SU-DHL-6 (cell line): Measurements from ENCODE around the gene CYP4F2.

Source experiments
- H2AFZ ChIP-seq: fragments of 200-600 bp; sonication (generic); 2 replicates; pipeline ENCODE4 v1.6.1; 2014; ENCODE audit warnings: low read depth, mild to moderate bottlenecking, moderate library complexity, mixed read lengths, antibody characterized with exemption, low read length; ENCODE audit not compliant: severe bottlenecking
- H3F3A ChIP-seq: fragments of 200-600 bp; shearing (Covaris generic); 2 replicates; pipeline ENCODE4 v1.6.0; 2016; ENCODE audit warnings: antibody characterized with exemption, mild to moderate bottlenecking; ENCODE audit not compliant: insufficient read depth
- H3K27ac ChIP-seq: fragments of 200-600 bp; sonication (generic); 2 replicates; pipeline ENCODE4 v1.5.1; 2016; ENCODE audit warnings: low read depth, mild to moderate bottlenecking, low read length, moderate library complexity, mixed read lengths
- H3K27me3 ChIP-seq: fragments of 200-600 bp; sonication (generic), shearing (Covaris generic); 2 replicates; pipeline ENCODE4 v1.6.0; 2014; ENCODE audit warnings: mild to moderate bottlenecking, low read length
- H3K36me3 ChIP-seq: fragments of 200-600 bp; sonication (generic); 2 replicates; pipeline ENCODE4 v1.6.1; 2014; ENCODE audit warnings: mild to moderate bottlenecking, low read length, mixed read lengths
- H3K4me2 ChIP-seq: fragments of 300-600, 200-600 bp; shearing (Covaris generic), sonication (generic); 2 replicates; pipeline ENCODE4 v1.6.0; 2014; ENCODE audit warnings: low read length, low read depth, mild to moderate bottlenecking; ENCODE audit not compliant: poor library complexity, severe bottlenecking
- H3K4me3 ChIP-seq: fragments of 200-600 bp; sonication (generic); 2 replicates; pipeline ENCODE4 v1.5.1; 2014; ENCODE audit warnings: antibody characterized with exemption, low read length, mild to moderate bottlenecking, mixed read lengths; ENCODE audit not compliant: insufficient read depth, poor library complexity, severe bottlenecking
- H3K79me2 ChIP-seq: fragments of 200-600 bp; sonication (generic); 2 replicates; pipeline ENCODE4 v1.6.1; 2014; ENCODE audit warnings: mild to moderate bottlenecking, low read length, moderate library complexity; ENCODE audit not compliant: insufficient read depth
- H3K9ac ChIP-seq: fragments of 200-600 bp; sonication (generic); 2 replicates; pipeline ENCODE4 v1.7.0; 2014; ENCODE audit warnings: mild to moderate bottlenecking, low read length
- H3K9me2 ChIP-seq: fragments of 200-600 bp; sonication (generic); replicated peaks from 2 replicates; pipeline ENCODE4 v1.6.1; 2014; ENCODE audit warnings: low read length; ENCODE audit not compliant: insufficient read depth
- H3K9me3 ChIP-seq: fragments of 200-600 bp; sonication (generic); 2 replicates; pipeline ENCODE4 v1.6.1; 2014; ENCODE audit warnings: low read length, mixed read lengths; ENCODE audit not compliant: insufficient read depth
- H4K20me1 ChIP-seq: fragments of 200-600 bp; sonication (generic); 2 replicates; pipeline ENCODE4 v1.6.1; 2014; ENCODE audit warnings: low read depth, mild to moderate bottlenecking, antibody characterized with exemption, low read length, moderate library complexity, mixed read lengths
- EZH2phosphoT487 ChIP-seq: fragments of 200-600 bp; sonication (generic), shearing (Covaris generic); conservative IDR thresholded peaks from 2 replicates; pipeline ENCODE4 v1.6.1; 2018; ENCODE audit warnings: mild to moderate bottlenecking, antibody characterized with exemption, low read length, moderate library complexity, mixed read lengths
- TF ChIP-seq, protein P1 (sequence below): fragments of 200-600 bp; sonication (generic); IDR thresholded peaks from one replicate; pipeline ENCODE4 v1.5.1; 2017; ENCODE audit warnings: antibody characterized with exemption, mild to moderate bottlenecking, low read length, moderate library complexity; ENCODE audit not compliant: insufficient read depth, poor library complexity, severe bottlenecking

Gene CYP4F2

GRCh38 chr19:15915109-15915508 lies 17.2 kb upstream of the CYP4F2 start:
- TF ChIP-seq EZH2phosphoT487 = no peak
- TF ChIP-seq, protein P1, sequence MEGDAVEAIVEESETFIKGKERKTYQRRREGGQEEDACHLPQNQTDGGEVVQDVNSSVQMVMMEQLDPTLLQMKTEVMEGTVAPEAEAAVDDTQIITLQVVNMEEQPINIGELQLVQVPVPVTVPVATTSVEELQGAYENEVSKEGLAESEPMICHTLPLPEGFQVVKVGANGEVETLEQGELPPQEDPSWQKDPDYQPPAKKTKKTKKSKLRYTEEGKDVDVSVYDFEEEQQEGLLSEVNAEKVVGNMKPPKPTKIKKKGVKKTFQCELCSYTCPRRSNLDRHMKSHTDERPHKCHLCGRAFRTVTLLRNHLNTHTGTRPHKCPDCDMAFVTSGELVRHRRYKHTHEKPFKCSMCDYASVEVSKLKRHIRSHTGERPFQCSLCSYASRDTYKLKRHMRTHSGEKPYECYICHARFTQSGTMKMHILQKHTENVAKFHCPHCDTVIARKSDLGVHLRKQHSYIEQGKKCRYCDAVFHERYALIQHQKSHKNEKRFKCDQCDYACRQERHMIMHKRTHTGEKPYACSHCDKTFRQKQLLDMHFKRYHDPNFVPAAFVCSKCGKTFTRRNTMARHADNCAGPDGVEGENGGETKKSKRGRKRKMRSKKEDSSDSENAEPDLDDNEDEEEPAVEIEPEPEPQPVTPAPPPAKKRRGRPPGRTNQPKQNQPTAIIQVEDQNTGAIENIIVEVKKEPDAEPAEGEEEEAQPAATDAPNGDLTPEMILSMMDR = no peak
- no peak overlapping the region for H3K4me2 ChIP-seq
- H3K36me3 ChIP-seq = no peaks in the 10 kb centered on the region
- no peaks in the 10 kb centered on the region for H3K79me2 ChIP-seq
- H3K9ac ChIP-seq = no peak overlapping the region
- no peak overlapping the region for H3K27ac ChIP-seq
- no peaks in the 10 kb centered on the region for H3K27me3 ChIP-seq
- H3K9me3 ChIP-seq = peaks cover 4% of the 10 kb centered on the region; the same call in 1 of the 2 replicates
- no peaks in the 10 kb centered on the region for H4K20me1 ChIP-seq
- no peak overlapping the region for H3K4me3 ChIP-seq
- H2AFZ ChIP-seq = no peak overlapping the region
- no peaks in the 10 kb centered on the region for H3F3A ChIP-seq
- H3K9me2 ChIP-seq = no peaks in the 10 kb centered on the region

- Histone ChIP-seq H3K9ac (no peak overlapping the region), H2AFZ (no peak overlapping the region), H3K9me3 (peaks cover 4% of the 10 kb centered on the region; the same call in 1 of the 2 replicates), H3K27me3 (no peaks in the 10 kb centered on the region), H3F3A (no peaks in the 10 kb centered on the region), H3K4me2 (no peak overlapping the region), H4K20me1 (no peaks in the 10 kb centered on the region), H3K9me2 (no peaks in the 10 kb centered on the region), H3K79me2 (no peaks in the 10 kb centered on the region), H3K27ac (no peak overlapping the region), H3K4me3 (no peak overlapping the region), H3K36me3 (no peaks in the 10 kb centered on the region)
- TF ChIP-seq, protein P1 = no peak
- TF ChIP-seq EZH2phosphoT487 = no peak
These were observed 16.0 kb upstream of the CYP4F2 start for GRCh38 chr19:15913830-15914229.

- TF ChIP-seq, protein P1 = no peak
- no peak for TF ChIP-seq EZH2phosphoT487
- Histone ChIP-seq H3K79me2 (no peaks in the 10 kb centered on the region), H3K9me2 (no peaks in the 10 kb centered on the region), H3K9me3 (peaks cover 4% of the 10 kb centered on the region; the same call in 1 of the 2 replicates), H3K27ac (no peak overlapping the region), H4K20me1 (no peaks in the 10 kb centered on the region), H3K27me3 (no peaks in the 10 kb centered on the region), H3K36me3 (no peaks in the 10 kb centered on the region), H2AFZ (no peak overlapping the region), H3F3A (no peaks in the 10 kb centered on the region), H3K4me2 (no peak overlapping the region), H3K4me3 (no peak overlapping the region), H3K9ac (no peak overlapping the region)
These were observed 15.5 kb upstream of the CYP4F2 start for GRCh38 chr19:15913384-15913783.
